Measurements from ENCODE around the gene ARRB1.

The ARRB1 gene

GRCh38 chr11:75317446-75318122, 33.9 kb downstream of the ARRB1 start:
- no peak overlapping the region for H3K27ac ChIP-seq
- no peaks in the 10 kb centered on the region for H3K9me3 ChIP-seq (ENCODE audit: severe bottlenecking)
- no peak for TF ChIP-seq CTCF (IDR thresholded peaks at IDR 0.05; ENCODE audit: low read depth, low read length)
- no peak for DNase-seq
- no peak overlapping the region for H3K4me3 ChIP-seq (ENCODE audit: low read depth, low read length)
- H3K27me3 ChIP-seq (ENCODE audit: insufficient read depth, low read depth, severe bottlenecking): no peaks in the 10 kb centered on the region
- peaks cover 6% of the 10 kb centered on the region for H3K36me3 ChIP-seq

DNA sequence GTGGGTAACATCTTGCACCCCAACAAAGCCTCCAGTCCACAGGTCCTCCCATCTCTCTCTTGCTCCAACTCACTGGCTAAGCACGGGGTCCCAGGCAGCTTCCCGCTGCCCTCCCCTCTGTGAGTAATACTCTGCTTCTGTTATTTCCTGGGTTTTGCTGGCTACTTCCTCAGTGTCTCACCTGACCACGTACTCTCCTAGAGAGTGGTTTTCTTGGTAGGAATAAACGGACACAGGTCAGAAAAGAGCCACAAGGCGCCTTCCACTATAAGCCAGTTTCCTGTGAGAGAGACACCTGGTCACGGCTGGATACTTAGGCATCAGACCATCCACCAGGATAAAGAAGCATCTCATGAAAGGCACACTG, 36.0 kb downstream of the ARRB1 start:
- no peak for DNase-seq
- H3K27ac ChIP-seq: no peak overlapping the region
- no peak overlapping the region for H3K4me3 ChIP-seq (ENCODE audit: low read depth, low read length)
- H3K27me3 ChIP-seq (ENCODE audit: insufficient read depth, low read depth, severe bottlenecking): no peaks in the 10 kb centered on the region
- no peaks in the 10 kb centered on the region for H3K9me3 ChIP-seq (ENCODE audit: severe bottlenecking)
- no peak for TF ChIP-seq CTCF (IDR thresholded peaks at IDR 0.05; ENCODE audit: low read depth, low read length)
- H3K36me3 ChIP-seq: peaks cover 4% of the 10 kb centered on the region

DNA sequence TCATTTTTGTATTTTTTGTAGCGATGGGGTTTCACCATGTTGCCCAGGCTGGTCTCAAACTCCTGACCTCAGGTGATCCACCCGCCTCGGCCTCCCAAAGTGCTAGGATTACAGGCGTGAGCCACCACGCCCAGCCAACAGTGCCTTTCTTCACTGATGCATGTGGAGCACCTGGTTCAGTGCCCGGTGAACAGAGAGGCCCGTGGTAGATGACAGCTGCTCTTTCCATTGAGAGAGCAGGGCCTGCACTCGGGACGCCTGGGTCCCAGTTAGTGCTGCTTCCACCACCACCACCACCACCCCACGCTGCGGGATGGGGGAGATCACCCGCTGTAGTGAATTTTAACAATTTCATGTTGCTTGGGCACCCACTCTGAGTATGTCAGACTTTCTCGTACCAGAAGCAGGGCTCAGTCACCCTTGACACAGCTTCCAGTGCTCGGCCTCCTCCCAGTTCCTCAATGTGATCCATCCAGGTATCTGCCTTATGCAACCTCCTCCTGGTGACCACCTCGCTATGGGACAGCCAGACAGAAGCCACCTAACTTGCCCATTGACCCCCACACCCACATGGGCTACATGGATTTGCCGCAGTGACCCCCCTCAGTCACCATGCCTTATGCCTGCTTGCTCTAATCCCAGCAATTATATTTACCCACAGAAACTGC, 36.6 kb downstream of the ARRB1 start:
- no peaks in the 10 kb centered on the region for H3K27me3 ChIP-seq (ENCODE audit: insufficient read depth, low read depth, severe bottlenecking)
- no peaks in the 10 kb centered on the region for H3K9me3 ChIP-seq (ENCODE audit: severe bottlenecking)
- H3K27ac ChIP-seq: no peak overlapping the region
- H3K4me3 ChIP-seq (ENCODE audit: low read depth, low read length): no peak overlapping the region
- no peak for DNase-seq
- TF ChIP-seq CTCF (IDR thresholded peaks at IDR 0.05; ENCODE audit: low read depth, low read length): no peak
- H3K36me3 ChIP-seq: peaks cover 4% of the 10 kb centered on the region

- peak; percentile 94 for DNase-seq
- Histone ChIP-seq H3K27me3 (ENCODE audit: insufficient read depth, low read depth, severe bottlenecking) (no peaks in the 10 kb centered on the region), H3K4me3 (ENCODE audit: low read depth, low read length) (no peak overlapping the region), H3K36me3 (peaks cover 4% of the 10 kb centered on the region), H3K9me3 (ENCODE audit: severe bottlenecking) (no peaks in the 10 kb centered on the region), H3K27ac (peak overlapping the region; percentile 66)
- no peak for TF ChIP-seq CTCF (IDR thresholded peaks at IDR 0.05; ENCODE audit: low read depth, low read length)
These were observed 37.8 kb downstream of the ARRB1 start for GRCh38 chr11:75313513-75314272.

- Histone ChIP-seq H3K9me3 (ENCODE audit: severe bottlenecking) (no peaks in the 10 kb centered on the region), H3K27ac (peak overlapping the region; percentile 49), H3K36me3 (peaks cover 4% of the 10 kb centered on the region), H3K4me3 (ENCODE audit: low read depth, low read length) (no peak overlapping the region), H3K27me3 (ENCODE audit: insufficient read depth, low read depth, severe bottlenecking) (no peaks in the 10 kb centered on the region)
- no peak for DNase-seq
- TF ChIP-seq CTCF (IDR thresholded peaks at IDR 0.05; ENCODE audit: low read depth, low read length): no peak
These were observed 39.1 kb downstream of the ARRB1 start for GRCh38 chr11:75312346-75312745.

All from WERI-Rb-1 (cell line).